Middle frontal gyrus (tissue), 1 donor: ENCODE measurements around the gene EPHB6.

Experiments used
- DNase-seq: peaks from one replicate; pipeline ENCODE4 v3.0.0-alpha.2; 2015; ENCODE audit warnings: low spot score; ENCODE audit errors: extremely low spot score

EPHB6 gene

GRCh38 chr7:142864980-142865747 is 10.3 kb downstream of the EPHB6 start:
- no peak for DNase-seq

GRCh38 chr7:142865766-142866165 is 10.9 kb downstream of the EPHB6 start:
- DNase-seq, result no peak

GRCh38 chr7:142866361-142867096 is 11.7 kb downstream of the EPHB6 start:
- DNase-seq, result no peak

GRCh38 chr7:142867097-142867378 is 12.2 kb downstream of the EPHB6 start:
- no peak for DNase-seq

GRCh38 chr7:142867398-142868187 is 12.7 kb downstream of the EPHB6 start:
- DNase-seq, result no peak

- DNase-seq, result no peak
These were observed 13.5 kb downstream of the EPHB6 start for GRCh38 chr7:142868188-142868985.

GRCh38 chr7:142868986-142869415 is 14.1 kb downstream of the EPHB6 start:
- no peak for DNase-seq

GRCh38 chr7:142869434-142869833 is 14.6 kb downstream of the EPHB6 start:
- no peak for DNase-seq

GRCh38 chr7:142870147-142870559 is 15.3 kb downstream of the EPHB6 start:
- DNase-seq, result no peak

GRCh38 chr7:142870566-142871259 is 15.8 kb downstream of the EPHB6 start:
- DNase-seq, result no peak

GRCh38 chr7:142871260-142872105 is 16.6 kb downstream of the EPHB6 start:
- DNase-seq, result no peak

GRCh38 chr7:142872106-142872675 is 17.3 kb downstream of the EPHB6 start:
- DNase-seq, result no peak

- DNase-seq, result no peak
These were observed 18.5 kb downstream of the EPHB6 start for GRCh38 chr7:142873281-142873784.

GRCh38 chr7:142873871-142874270 is 19.0 kb downstream of the EPHB6 start:
- DNase-seq, result no peak

- DNase-seq, result no peak
These were observed 19.5 kb downstream of the EPHB6 start for GRCh38 chr7:142874409-142874808.

GRCh38 chr7:142874837-142875236 is 20.0 kb downstream of the EPHB6 start:
- no peak for DNase-seq

- no peak for DNase-seq
These were observed 20.6 kb downstream of the EPHB6 start for GRCh38 chr7:142875456-142875855.

- DNase-seq, result no peak
These were observed 21.5 kb downstream of the EPHB6 start for GRCh38 chr7:142876236-142876960.
